Stimulated activated CD8-positive, alpha-beta memory T cell treated with anti-CD3 and anti-CD28 coated beads, Interleukin-12 subunit alpha, Interleukin-12 subunit beta, amount 100 ng/mL, for 24 hours (primary cell): Measurements from ENCODE around the gene WBP2NL.

Experiments used
- DNase-seq: peaks from one replicate; pipeline ENCODE4 v3.0.0-alpha.2; 2020; ENCODE audit errors: extremely low read depth

The WBP2NL gene

GRCh38 chr22:41978732-41979131 lies 19.9 kb upstream of the WBP2NL start:
- DNase-seq, result no peak

- no peak for DNase-seq
These were observed 19.0 kb upstream of the WBP2NL start for GRCh38 chr22:41979423-41980250.

GRCh38 chr22:41982865-41983264 lies 15.7 kb upstream of the WBP2NL start:
- DNase-seq, result no peak

GRCh38 chr22:41983513-41984405 lies 14.8 kb upstream of the WBP2NL start:
- DNase-seq, result no peak

GRCh38 chr22:41987276-41987675 lies 11.3 kb upstream of the WBP2NL start:
- DNase-seq, result no peak

GRCh38 chr22:41989246-41989645 lies 9.3 kb upstream of the WBP2NL start:
- DNase-seq, result no peak

- no peak for DNase-seq
These were observed 7.5 kb upstream of the WBP2NL start for GRCh38 chr22:41991111-41991510.

GRCh38 chr22:41992496-41992895 lies 6.1 kb upstream of the WBP2NL start:
- DNase-seq, result no peak

- DNase-seq, result no peak
These were observed 3.4 kb upstream of the WBP2NL start for GRCh38 chr22:41995211-41995610.

- DNase-seq, result no peak
These were observed 1.8 kb upstream of the WBP2NL start for GRCh38 chr22:41996826-41997225.

GRCh38 chr22:42000466-42000865 lies 1.9 kb downstream of the WBP2NL start:
- no peak for DNase-seq

- no peak for DNase-seq
These were observed 2.5 kb downstream of the WBP2NL start for GRCh38 chr22:42001121-42001520.

GRCh38 chr22:42001706-42002105 lies 3.1 kb downstream of the WBP2NL start:
- no peak for DNase-seq

- no peak for DNase-seq
These were observed 9.3 kb downstream of the WBP2NL start for GRCh38 chr22:42007922-42008321.

GRCh38 chr22:42010778-42011177 lies 12.2 kb downstream of the WBP2NL start:
- no peak for DNase-seq

- no peak for DNase-seq
These were observed 14.8 kb downstream of the WBP2NL start for GRCh38 chr22:42013385-42013784.

GRCh38 chr22:42016111-42016510 lies 17.5 kb downstream of the WBP2NL start:
- DNase-seq, result no peak

GRCh38 chr22:42018224-42018623 lies 19.6 kb downstream of the WBP2NL start:
- DNase-seq, result no peak

GRCh38 chr22:42021571-42021970 lies 23.0 kb downstream of the WBP2NL start:
- no peak for DNase-seq

GRCh38 chr22:42022162-42022847 lies 23.7 kb downstream of the WBP2NL start:
- no peak for DNase-seq

GRCh38 chr22:42025421-42025820 lies 26.8 kb downstream of the WBP2NL start:
- DNase-seq, result no peak

- no peak for DNase-seq
These were observed 28.1 kb downstream of the WBP2NL start for GRCh38 chr22:42026705-42027104.
